ENCODE measurements around the gene NEIL1.

The NEIL1 gene

DNA sequence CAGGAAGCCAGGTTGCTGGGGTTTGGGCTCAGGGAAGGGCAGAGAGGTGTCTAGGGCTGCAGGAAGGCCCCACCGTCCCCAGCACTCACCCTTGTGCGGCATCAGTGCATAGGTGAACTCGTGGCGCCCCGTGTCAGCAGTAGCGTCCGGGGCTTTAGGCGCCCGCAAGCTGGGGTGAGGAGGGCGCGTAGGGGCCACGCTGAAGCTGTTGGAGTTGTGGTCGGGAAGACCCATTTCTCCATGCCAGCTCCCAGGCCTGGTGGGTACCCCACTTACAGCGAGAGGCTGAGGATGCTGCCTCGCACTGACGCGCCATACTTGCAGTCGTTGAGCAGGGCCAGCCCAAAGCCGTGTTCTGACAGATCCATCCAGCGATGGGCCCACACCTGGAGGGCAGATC is 9.7 kb downstream of the NEIL1 start:
- DNase-seq (ENCODE audit: low spot score): no peak

- no peak for DNase-seq (ENCODE audit: low spot score)
These were observed 11.3 kb downstream of the NEIL1 start for GRCh38 chr15:75357976-75358673.

GRCh38 chr15:75358771-75359536 is 12.1 kb downstream of the NEIL1 start:
- DNase-seq (ENCODE audit: low spot score): no peak

- no peak for DNase-seq (ENCODE audit: low spot score)
These were observed 12.9 kb downstream of the NEIL1 start for GRCh38 chr15:75359537-75360250.

DNA sequence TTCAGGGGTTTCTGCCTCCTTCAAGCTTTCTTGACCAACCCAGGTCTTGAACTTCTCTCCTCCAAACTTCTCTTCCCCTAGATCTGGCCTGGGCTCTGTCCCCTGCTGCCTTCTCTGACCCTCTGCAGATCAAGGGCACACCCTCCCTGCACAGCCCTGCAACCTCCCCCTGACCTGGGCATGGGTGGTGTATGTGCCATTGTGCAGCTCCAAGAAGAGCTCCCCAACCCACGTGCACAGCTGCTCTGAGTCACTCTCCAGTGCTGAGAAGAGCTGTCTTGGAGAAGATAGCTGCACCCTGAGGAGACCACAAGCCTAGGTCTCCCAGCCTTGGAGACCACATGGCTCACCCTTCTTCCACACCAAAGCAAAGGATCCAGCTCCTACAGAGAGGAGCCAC is 13.6 kb downstream of the NEIL1 start:
- DNase-seq (ENCODE audit: low spot score): no peak

GRCh38 chr15:75360856-75361255 is 14.0 kb downstream of the NEIL1 start:
- no peak for DNase-seq (ENCODE audit: low spot score)

GRCh38 chr15:75361361-75361988 is 14.6 kb downstream of the NEIL1 start:
- no peak for DNase-seq (ENCODE audit: low spot score)

DNA sequence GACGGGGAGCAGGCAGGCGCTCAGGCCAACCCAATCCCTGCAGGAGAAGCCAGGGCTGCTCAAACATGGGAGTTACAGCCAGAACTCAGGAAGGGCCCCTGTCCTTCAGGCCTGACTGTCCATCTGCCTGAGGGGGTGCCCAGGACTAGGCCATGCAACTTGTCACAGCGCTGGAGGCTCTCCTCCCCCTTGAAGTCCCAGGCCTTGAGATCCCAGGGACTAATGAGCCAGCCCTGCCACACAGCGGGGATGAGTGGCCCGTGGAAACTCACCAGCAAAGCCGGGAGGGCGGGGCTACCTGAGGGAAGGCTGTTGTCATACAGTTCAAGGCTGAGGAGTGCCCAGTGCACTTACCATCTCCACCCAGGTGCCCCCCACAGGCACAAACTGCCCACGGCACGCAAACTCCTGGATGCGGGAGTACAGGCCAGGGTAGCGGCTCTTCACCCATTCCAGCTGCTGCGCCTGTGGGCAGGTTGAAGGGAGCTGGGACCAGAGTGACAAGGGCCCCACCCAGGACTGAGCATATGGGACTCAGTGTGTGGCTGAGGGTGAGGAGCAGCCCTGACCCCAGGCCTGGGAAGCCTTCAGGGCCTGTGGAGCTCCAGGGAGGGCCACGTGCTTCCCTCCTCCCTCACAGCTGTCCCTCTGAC is 15.3 kb downstream of the NEIL1 start:
- DNase-seq (ENCODE audit: low spot score): no peak

DNA sequence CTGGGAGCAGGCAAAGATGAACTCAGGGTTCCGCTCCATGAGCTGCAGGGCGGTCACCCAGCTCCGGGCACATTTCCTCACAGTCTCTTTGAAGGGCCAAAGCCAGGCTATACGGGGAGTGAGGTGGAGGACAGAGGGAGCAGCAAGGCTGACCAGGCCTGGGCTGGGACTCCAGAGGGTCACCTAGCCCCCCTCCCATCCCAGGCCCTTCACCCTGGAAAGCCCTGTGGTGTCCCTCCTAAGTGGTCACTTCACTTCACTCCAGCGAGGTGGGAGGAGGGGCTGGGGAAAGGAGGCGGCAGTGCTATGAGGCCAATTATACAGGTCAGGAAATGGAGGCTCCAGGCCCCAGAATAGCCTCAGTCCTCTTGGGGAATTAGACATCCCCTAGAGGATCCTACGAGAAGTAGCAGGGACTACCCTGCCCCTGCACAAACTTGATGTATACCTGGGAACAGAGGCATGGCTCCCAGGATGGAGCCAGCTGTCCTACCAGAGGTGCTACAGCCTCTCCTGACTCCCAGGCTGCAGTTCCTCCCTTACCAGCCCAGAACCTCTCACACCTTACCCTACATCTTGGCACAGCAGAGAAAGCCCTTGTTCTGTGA is 15.9 kb downstream of the NEIL1 start:
- no peak for DNase-seq (ENCODE audit: low spot score)

- DNase-seq (ENCODE audit: low spot score): no peak
These were observed 16.9 kb downstream of the NEIL1 start for GRCh38 chr15:75363786-75364185.

GRCh38 chr15:75364881-75365280 is 18.0 kb downstream of the NEIL1 start:
- no peak for DNase-seq (ENCODE audit: low spot score)

DNA sequence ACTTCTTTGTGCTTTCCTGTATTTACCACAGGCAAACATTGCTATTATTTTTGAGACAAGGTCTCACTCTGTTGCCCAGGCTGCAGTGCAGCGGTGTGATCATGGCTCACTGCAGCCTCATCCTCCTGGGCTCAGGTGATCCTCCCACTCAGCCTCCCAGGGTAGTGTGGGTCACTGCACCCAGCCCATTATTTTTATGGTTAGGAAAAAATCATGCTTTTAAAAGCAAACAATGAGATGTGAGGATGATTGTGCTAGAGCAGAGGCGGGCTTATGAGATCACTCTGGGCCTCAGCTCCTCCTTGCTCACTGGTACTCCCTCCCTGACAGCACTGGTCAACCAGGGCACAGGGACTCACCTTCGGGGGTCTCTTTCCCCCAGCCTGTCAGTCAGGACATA is 19.3 kb downstream of the NEIL1 start:
- no peak for DNase-seq (ENCODE audit: low spot score)

GRCh38 chr15:75367006-75367405 is 20.2 kb downstream of the NEIL1 start:
- no peak for DNase-seq (ENCODE audit: low spot score)

GRCh38 chr15:75367406-75367912 is 20.6 kb downstream of the NEIL1 start:
- no peak for DNase-seq (ENCODE audit: low spot score)

DNA sequence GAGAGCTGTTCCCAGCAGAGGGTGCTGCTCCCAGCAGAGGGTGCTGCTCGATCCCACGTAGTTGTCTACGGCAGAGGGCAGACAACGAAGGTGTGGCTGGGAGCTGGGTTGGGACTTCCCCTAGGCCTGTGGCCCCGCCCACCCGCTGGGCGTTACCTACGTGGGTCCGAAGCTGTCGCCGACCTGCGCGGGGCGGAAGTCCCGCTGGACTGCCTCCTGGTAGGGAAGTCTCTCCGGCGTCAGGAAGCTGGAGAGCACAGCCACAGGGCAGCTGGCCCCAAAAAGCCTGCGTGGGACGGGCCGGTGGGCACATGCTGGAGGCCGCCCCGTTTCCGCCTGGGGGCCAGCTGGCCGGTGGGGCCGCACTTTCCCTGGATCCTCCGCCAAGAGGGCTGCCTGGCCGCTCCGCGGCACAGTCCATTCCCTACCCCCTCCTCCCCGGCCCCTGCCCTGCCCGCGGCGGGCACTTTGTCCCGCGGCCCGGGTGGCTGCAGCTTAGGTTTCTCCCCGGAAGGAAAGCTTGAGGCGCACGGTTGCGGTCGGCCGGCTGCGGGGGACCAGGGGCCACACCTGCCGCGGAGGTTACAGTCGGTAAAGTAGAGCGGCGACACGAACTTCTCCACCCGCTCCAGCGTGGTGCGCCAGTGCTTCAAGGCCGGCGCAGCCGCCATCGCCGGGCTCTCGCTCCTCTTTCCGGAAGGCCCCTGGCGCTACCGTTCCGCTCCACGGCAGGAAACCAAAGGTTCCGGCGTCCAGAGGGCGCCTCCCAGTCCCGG is 21.3 kb downstream of the NEIL1 start, which contains the start of gene MAN2C1:
Gene MAN2C1, minus strand, starts transcription at position 695 of the 776 bp plus-strand sequence. Its CDS starts 24 bp downstream, at position 671.
- peak; percentile 97 for DNase-seq (ENCODE audit: low spot score)

GRCh38 chr15:75368689-75369239 is 21.9 kb downstream of the NEIL1 start:
- DNase-seq (ENCODE audit: low spot score): peak; percentile 59

DNA sequence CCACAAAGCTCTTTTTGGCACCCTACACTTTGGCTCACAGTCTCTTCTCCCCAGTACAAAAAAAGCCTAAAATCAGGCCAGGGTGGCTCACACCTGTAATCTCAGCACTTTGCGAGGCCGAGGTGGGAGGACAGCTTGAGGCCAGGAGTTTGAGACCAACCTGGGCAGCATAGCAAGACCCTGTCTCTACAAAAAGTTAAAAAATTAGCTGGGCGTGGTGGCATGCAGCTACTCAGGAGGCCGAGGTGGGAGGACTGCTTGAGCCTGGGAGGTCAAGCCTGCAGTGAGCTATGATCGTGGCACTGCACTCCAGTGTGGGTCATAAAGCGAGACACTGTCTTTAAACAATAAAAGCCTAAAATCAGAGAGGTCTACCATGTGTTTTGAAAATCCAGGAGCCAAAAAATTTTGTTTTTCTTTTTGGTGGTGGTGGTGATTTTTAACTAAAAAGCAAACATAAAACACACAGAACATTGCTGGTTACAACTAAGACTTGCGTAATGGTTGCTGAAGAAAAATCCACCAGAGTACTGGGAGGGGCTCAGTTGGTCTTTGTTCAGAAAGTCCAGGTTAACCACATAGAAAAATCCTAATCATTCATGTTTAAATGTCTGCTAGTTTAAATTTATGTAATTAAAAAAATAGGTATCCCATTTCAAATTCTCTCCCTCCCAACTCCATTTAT is 23.2 kb downstream of the NEIL1 start:
- no peak for DNase-seq (ENCODE audit: low spot score)

DNA sequence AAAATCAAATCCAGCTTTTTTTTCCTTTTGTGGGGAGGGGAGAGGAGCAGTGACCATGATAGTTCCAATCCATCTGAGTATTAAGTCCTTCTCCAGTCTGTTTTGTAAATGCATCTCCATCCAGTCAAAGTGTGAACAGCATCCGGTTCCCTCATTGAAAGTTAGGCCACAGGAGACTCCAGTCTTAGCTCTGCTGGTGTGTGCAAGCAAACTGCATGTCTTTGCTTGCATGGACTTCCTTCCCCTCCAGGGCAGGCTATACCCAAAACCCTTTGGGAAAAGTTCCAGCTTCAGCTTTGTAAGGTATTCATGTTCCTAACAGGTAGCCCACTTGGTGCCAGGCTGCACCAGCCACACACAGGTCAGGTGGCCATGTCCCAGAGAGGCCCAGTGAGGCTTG is 24.6 kb downstream of the NEIL1 start:
- DNase-seq (ENCODE audit: low spot score): no peak

DNA sequence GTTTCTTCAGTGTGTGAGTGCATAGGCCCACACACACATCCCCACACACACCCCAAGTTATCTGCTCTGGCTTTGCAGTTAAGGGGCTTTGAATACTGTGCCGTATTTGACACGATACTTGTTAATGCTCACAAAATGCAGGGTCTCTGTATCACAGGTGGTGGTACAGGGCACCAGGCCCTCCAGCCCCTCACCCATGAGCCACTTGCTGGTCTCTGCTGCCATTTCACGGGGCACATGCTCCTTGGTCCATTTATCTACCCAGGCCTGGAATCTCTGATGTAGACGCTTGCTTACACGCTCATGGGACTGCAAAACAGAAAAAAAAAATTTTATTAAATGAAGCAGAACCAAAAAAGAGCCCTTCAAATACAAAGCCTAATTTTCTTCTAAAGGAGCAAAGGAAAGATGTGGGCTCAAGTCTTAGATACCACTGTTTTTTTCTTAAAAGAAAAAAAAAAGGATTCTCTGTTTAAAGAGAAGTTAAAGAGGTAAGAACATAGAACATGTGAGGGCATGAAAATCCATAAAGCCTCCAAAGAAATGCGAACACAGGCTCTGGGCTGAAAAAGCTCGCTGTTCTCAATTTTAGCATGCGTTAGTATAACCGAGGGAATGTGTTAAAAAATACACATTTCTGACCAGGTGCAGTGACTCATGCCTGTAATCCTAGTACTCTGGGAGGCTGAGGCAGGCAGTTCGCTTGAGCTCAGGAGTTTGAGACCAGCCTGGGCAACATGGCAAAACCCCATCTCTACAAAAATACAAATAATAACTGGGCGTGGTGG is 25.3 kb downstream of the NEIL1 start:
- no peak for DNase-seq (ENCODE audit: low spot score)
